HG02852 (cell line): ENCODE data around the gene DNASE2.
"Not testable (repeated sequence)": the region's sequence is repeated elsewhere in the genome, so short reads cannot be mapped to it uniquely, and the experiment has no call there.

Experiments used
- ATAC-seq: cut with Tn5 transposase; IDR thresholded peaks from one replicate; pipeline ENCODE4 v1.9.1; 2021; ENCODE audit warnings: mild to moderate bottlenecking, moderate library complexity; ENCODE audit not compliant: unreplicated experiment

Gene DNASE2

GRCh38 chr19:12881172-12881808 lies at the start of gene DNASE2:
TSS of gene DNASE2 (minus strand) at chr19:12881449. CDS start at chr19:12881375, 74 bp downstream.
- ATAC-seq, result peak; percentile 88

- ATAC-seq, result no peak
These were observed 48.9 kb upstream of the DNASE2 start for GRCh38 chr19:12930002-12930645.

- no peak for ATAC-seq
These were observed 43.5 kb upstream of the DNASE2 start for GRCh38 chr19:12924621-12925310.

GRCh38 chr19:12922959-12923358 lies 41.7 kb upstream of the DNASE2 start:
- ATAC-seq, result no peak

- ATAC-seq, result no peak
These were observed 39.8 kb upstream of the DNASE2 start for GRCh38 chr19:12921047-12921446.

GRCh38 chr19:12918253-12918652 lies 37.0 kb upstream of the DNASE2 start:
- no peak for ATAC-seq

GRCh38 chr19:12915860-12916259 lies 34.6 kb upstream of the DNASE2 start:
- ATAC-seq, result not testable (repeated sequence)

GRCh38 chr19:12913851-12914690 lies 32.8 kb upstream of the DNASE2 start:
- no peak for ATAC-seq

- ATAC-seq, result no peak
These were observed 31.8 kb upstream of the DNASE2 start for GRCh38 chr19:12913011-12913561.

GRCh38 chr19:12912571-12912970 lies 31.3 kb upstream of the DNASE2 start:
- no peak for ATAC-seq

GRCh38 chr19:12907166-12907565 lies 25.9 kb upstream of the DNASE2 start:
- no peak for ATAC-seq

- ATAC-seq, result peak; percentile 71
These were observed 18.8 kb upstream of the DNASE2 start for GRCh38 chr19:12899891-12900518.

- no peak for ATAC-seq
These were observed 15.2 kb upstream of the DNASE2 start for GRCh38 chr19:12896460-12896859.

GRCh38 chr19:12893582-12893981 lies 12.3 kb upstream of the DNASE2 start:
- no peak for ATAC-seq

- no peak for ATAC-seq
These were observed 10.3 kb upstream of the DNASE2 start for GRCh38 chr19:12891553-12892021.

- peak; percentile 93 for ATAC-seq
These were observed 9.7 kb upstream of the DNASE2 start, which contains the start of gene GCDH for GRCh38 chr19:12890787-12891552. TSS of gene GCDH (plus strand) at chr19:12891160. CDS start at chr19:12891305, 145 bp downstream.

GRCh38 chr19:12890299-12890786 lies 9.1 kb upstream of the DNASE2 start:
- not testable (repeated sequence) for ATAC-seq

- no peak for ATAC-seq
These were observed 6.9 kb upstream of the DNASE2 start for GRCh38 chr19:12888006-12888603.
